ENCODE results near the gene NEGR1.

NEGR1 gene

DNA sequence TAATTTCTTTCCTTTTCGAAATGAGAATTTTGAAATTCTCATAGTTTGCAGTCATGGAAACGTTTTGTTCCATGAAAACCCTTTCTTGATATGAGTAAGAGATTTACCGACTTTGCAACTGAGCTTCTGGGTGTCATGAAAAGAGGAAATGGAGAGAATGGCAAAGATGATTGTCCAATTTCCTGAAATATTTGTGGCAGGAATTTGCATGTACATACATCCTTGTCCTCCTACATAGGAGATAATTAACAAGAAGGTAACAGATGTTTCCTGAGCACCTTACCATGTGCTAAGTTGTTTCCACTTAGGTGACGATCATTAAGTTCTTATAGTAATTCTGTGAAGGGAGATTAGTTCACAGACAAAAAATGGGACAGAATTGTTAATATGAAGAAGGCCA lies 170.7 kb downstream of the NEGR1 start:
- Histone ChIP-seq H3K4me3 (no peak overlapping the region), H3K27ac (no peak overlapping the region)
- TF ChIP-seq, protein P1, sequence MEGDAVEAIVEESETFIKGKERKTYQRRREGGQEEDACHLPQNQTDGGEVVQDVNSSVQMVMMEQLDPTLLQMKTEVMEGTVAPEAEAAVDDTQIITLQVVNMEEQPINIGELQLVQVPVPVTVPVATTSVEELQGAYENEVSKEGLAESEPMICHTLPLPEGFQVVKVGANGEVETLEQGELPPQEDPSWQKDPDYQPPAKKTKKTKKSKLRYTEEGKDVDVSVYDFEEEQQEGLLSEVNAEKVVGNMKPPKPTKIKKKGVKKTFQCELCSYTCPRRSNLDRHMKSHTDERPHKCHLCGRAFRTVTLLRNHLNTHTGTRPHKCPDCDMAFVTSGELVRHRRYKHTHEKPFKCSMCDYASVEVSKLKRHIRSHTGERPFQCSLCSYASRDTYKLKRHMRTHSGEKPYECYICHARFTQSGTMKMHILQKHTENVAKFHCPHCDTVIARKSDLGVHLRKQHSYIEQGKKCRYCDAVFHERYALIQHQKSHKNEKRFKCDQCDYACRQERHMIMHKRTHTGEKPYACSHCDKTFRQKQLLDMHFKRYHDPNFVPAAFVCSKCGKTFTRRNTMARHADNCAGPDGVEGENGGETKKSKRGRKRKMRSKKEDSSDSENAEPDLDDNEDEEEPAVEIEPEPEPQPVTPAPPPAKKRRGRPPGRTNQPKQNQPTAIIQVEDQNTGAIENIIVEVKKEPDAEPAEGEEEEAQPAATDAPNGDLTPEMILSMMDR (IDR thresholded peaks at IDR 0.05) = no peak
- no peak for DNase-seq (ENCODE audit: low spot score)

DNA sequence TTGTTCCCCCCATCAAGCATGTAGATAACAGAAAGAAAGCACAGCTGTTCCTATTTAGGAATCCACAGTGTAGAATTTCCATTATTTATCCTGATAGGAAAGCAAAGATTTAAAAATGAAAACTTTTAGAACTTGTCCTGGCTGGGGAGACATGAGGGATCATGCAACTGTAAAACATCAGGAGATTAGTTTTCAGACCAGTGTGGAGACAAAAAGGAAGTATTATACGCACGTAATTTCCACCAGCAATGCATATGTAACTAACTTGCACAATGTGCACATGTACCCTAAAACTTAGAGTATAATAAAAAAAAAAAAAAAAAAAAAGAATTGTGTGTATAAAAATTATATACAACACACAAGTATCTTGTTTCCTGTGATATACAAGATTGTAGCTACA lies 172.4 kb downstream of the NEGR1 start:
- no peak overlapping the region for H3K27ac ChIP-seq

DNA sequence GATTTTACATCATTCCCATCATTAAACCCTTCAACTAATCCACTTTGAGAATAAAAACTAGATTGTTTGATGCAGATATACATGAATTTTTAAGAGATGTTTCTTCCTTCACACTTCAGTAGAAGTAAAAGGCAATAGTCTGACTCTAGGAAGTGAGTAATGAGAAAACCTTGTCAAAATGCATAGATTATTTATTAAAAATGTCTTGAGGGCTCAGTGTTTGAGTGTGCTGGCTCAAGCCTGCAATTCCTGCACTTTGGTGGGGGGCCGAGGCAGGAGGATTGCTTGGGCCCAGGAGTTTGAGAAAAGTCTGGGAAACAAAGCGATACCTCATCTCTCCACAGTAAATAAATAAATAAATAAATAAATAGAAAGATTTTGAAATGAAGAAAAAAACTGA lies 177.1 kb downstream of the NEGR1 start:
- Histone ChIP-seq H3K27ac (no peak overlapping the region), H3K4me3 (no peak overlapping the region)
- TF ChIP-seq, protein P1 (IDR thresholded peaks at IDR 0.05) = no peak
- no peak for DNase-seq (ENCODE audit: low spot score)

More for the DNA sequence above, 172.4 kb downstream of the NEGR1 start:
- no peak for DNase-seq (ENCODE audit: low spot score)
- TF ChIP-seq, protein P1 (IDR thresholded peaks at IDR 0.05) = no peak
- H3K4me3 ChIP-seq = no peak overlapping the region

DNA sequence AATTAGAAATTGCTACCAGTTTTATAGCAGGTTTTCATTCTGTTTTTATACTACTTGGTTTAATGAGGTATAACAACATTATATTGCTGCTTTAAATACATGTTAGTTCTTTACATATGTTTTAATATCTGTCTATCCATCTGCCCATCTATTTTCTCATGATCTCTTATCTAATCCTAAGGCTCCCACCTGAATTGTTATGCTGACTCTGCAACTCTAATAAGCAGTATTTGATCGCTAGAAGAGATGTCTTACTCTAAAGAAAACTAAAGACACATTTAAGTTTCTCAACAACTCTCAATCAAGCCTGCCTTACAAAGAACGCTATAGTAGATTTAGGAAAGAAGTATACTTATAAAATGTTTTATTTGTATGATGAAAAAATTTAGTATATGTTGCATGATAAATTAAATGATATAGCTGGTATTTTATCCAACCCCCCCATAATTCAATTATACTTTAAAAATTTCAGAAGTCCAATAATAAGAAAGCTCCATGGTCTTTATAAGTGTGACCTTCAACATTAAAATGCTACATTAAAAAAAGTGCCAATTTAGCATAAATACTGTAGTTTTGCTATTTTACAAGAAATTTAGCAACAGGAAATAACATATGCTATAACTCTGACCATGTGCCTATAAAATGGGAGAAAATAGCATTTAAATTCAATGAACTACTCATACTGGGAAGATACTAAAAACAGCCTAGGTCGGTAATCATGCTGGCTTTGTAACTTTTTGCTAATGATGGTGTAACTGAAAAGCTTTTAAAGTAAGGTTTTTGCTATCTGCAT lies 180.3 kb downstream of the NEGR1 start:
- DNase-seq (ENCODE audit: low spot score) = no peak
- TF ChIP-seq, protein P1 (IDR thresholded peaks at IDR 0.05) = no peak
- Histone ChIP-seq H3K27ac (no peak overlapping the region), H3K4me3 (no peak overlapping the region)

DNA sequence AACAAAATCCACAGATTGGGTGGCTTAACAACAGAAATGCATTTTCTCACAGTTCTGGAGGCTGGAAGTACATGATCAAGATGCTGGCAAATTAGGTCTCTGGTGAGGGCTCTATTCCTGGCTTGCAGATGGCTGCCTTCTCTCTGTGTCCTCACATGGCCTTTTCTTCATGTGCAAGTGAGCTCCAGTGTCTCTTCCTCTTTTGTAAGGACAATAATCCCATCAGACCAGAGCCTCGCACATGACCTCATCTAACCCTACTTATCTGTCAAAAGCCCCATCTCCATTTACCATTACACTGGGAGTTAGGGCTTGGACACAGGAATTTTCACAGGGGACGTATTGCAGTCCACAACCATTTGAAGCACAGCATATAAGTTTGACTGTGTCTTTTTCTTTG lies 181.6 kb downstream of the NEGR1 start:
- no peak for DNase-seq (ENCODE audit: low spot score)
- TF ChIP-seq, protein P1 (IDR thresholded peaks at IDR 0.05) = no peak

DNA sequence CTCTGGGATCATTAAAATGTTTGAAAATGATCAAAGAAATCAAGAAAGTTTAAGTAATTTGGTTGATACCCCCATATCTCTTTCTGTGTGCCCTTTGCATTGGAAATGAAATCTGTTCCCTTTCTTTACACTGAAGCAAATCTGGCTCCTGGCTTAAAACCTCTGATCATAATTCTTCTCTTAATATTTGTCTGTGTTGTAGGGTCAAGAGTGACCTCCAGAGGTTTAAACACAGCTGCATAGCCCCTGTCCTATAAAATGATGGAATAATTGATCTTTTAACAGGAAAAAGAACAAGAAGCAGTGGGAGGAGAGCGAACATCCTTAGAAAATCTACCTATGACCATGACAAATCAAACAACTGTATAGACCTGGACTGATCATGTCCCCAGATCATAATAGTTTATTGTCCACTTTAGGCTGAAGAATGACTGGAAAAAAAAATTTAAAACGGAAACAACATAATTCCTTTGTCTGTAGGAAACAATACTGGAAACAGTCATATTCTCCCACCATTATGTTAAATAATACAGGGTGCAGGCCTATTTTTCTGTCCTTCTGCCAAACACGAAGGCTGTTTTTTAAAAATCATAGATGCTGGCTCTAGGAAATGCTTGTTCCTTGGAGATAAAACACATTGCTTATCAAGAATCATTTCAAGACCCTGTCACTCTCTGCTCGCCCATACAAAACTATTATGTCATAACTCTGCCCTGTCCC lies 184.3 kb downstream of the NEGR1 start:
- Histone ChIP-seq H3K4me3 (no peak overlapping the region), H3K27ac (no peak overlapping the region)
- TF ChIP-seq, protein P1 (IDR thresholded peaks at IDR 0.05) = no peak
- no peak for DNase-seq (ENCODE audit: low spot score)

More for the DNA sequence above, 181.6 kb downstream of the NEGR1 start:
- H3K27ac ChIP-seq = no peak overlapping the region
- no peak overlapping the region for H3K4me3 ChIP-seq
